GM23248 (cell line): ENCODE results near the gene ADIPOQ.

Experiments used
- EZH2 ChIP-seq: fragments of 200-600 bp; sonication (generic); IDR thresholded peaks from 2 replicates; pipeline ENCODE4 v1.6.1; 2018; ENCODE audit warnings: antibody characterized with exemption, mild to moderate bottlenecking; ENCODE audit not compliant: insufficient read depth, poor library complexity, severe bottlenecking
- EZH2phosphoT487 ChIP-seq: fragments of 200-600 bp; sonication (generic); IDR thresholded peaks from 2 replicates; pipeline ENCODE4 v1.6.1; 2018; ENCODE audit warnings: antibody characterized with exemption, moderate library complexity, mild to moderate bottlenecking, low read depth; ENCODE audit not compliant: insufficient read depth

GRCh38 chr3:186814100-186814499 is 28.4 kb upstream of the ADIPOQ start:
- TF ChIP-seq EZH2 = no peak
- no peak for TF ChIP-seq EZH2phosphoT487
